Upper lobe of left lung (tissue), 4 donors: ENCODE measurements around the gene NFATC2.

Experiments
- EP300 ChIP-seq, 4 donors: sonication (generic); formaldehyde crosslinking; IDR thresholded peaks; one replicate each; pipeline ENCODE4 v1.5.1; 2017; ENCODE audit warnings: antibody characterized with exemption in 4 of 4, control low read depth in 2 of 4
- POLR2A ChIP-seq, 4 donors: fragments of 450-650 bp; IDR thresholded peaks; one replicate each; pipeline ENCODE4 v1.5.1; 2016 to 2017; ENCODE audit warnings: antibody characterized with exemption in 4 of 4, mild to moderate bottlenecking in 2 of 4
- POLR2AphosphoS5 ChIP-seq, 2 donors: sonication (generic); formaldehyde crosslinking; IDR thresholded peaks; one replicate each; pipeline ENCODE4 v1.5.1; 2017; ENCODE audit warnings: antibody characterized with exemption in 2 of 2
- TF ChIP-seq, protein P1 (sequence below), 6 experiments: fragments of 450-650 bp in 4 of 6; fragments of 200-600 bp in 2 of 6; sonication (generic) in 2 of 6; IDR thresholded peaks; one replicate each; pipeline ENCODE4 v1.5.1; 2016 to 2019; ENCODE audit warnings: antibody characterized with exemption in 6 of 6

DNA sequence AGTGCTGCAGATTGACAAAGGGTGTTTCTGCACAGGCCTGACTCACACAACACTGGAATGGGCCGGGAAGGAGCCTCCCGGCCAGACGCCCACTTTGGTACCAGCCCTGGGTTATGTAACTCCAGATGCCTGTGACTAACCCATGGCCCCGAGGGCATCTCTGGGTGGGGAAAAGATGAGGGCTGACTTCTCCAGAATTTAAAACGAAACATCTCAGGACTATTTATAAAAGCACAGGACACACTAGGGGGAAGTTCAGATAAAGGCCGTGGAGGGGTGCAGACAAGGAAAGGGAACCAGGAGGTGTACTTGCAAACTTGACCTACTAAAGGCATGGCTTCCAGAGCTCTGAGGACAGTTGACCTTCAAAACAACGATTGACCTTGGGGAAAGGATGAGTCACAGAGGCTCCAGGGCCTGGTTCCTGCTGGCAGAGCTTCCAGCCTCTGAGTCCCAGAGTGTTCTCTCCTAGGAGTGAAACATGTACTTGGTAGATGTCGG is 196.9 kb downstream of the NFATC2 start:
- TF ChIP-seq, protein P1, sequence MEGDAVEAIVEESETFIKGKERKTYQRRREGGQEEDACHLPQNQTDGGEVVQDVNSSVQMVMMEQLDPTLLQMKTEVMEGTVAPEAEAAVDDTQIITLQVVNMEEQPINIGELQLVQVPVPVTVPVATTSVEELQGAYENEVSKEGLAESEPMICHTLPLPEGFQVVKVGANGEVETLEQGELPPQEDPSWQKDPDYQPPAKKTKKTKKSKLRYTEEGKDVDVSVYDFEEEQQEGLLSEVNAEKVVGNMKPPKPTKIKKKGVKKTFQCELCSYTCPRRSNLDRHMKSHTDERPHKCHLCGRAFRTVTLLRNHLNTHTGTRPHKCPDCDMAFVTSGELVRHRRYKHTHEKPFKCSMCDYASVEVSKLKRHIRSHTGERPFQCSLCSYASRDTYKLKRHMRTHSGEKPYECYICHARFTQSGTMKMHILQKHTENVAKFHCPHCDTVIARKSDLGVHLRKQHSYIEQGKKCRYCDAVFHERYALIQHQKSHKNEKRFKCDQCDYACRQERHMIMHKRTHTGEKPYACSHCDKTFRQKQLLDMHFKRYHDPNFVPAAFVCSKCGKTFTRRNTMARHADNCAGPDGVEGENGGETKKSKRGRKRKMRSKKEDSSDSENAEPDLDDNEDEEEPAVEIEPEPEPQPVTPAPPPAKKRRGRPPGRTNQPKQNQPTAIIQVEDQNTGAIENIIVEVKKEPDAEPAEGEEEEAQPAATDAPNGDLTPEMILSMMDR (IDR thresholded peaks at IDR 0.05): no peak
- no peak for TF ChIP-seq EP300 (IDR thresholded peaks at IDR 0.05)
- TF ChIP-seq POLR2A (IDR thresholded peaks at IDR 0.05): no peak
- TF ChIP-seq POLR2AphosphoS5 (IDR thresholded peaks at IDR 0.05): no peak
